ENCODE measurements around the gene CYB561A3.

Gene CYB561A3

GRCh38 chr11:61377461-61378160 is 15.9 kb upstream of the CYB561A3 start:
- TF ChIP-seq ZFP3 (CRISPR knock-in tag; IDR thresholded peaks at IDR 0.05) (no peak), CSDC2 (CRISPR knock-in tag; IDR thresholded peaks at IDR 0.05) (no peak), ISL1 (CRISPR knock-in tag; IDR thresholded peaks at IDR 0.05) (no peak), ARNTL (CRISPR knock-in tag; IDR thresholded peaks at IDR 0.05; ENCODE audit: borderline replicate concordance, low read depth) (no peak), GLIS3 (CRISPR knock-in tag; IDR thresholded peaks at IDR 0.05) (no peak), ZNF565 (CRISPR knock-in tag; conservative IDR thresholded peaks at IDR 0.05; ENCODE audit: low read depth) (no peak), OSR1 (CRISPR knock-in tag; IDR thresholded peaks at IDR 0.05) (no peak)
- no peak for ATAC-seq

DNA sequence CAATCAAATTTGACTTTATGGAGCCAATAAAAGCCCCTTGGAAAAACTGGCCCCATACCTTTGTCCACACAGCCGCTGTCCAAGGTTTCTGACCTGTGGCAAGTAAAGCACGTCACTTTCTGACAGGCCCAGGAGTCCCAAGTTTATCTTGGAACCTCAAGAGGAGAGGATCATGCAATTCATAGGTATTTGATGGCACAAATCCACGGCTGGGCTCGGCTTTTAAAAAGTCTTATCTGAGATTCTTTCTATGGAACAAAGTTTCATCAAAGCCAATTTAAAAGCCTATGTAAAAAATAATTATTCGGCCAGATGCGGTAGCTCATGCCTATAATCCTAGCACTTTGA is 14.1 kb upstream of the CYB561A3 start:
- no peak for ATAC-seq
- no peak for TF ChIP-seq CSDC2 (CRISPR knock-in tag; IDR thresholded peaks at IDR 0.05)
- TF ChIP-seq, protein P1, sequence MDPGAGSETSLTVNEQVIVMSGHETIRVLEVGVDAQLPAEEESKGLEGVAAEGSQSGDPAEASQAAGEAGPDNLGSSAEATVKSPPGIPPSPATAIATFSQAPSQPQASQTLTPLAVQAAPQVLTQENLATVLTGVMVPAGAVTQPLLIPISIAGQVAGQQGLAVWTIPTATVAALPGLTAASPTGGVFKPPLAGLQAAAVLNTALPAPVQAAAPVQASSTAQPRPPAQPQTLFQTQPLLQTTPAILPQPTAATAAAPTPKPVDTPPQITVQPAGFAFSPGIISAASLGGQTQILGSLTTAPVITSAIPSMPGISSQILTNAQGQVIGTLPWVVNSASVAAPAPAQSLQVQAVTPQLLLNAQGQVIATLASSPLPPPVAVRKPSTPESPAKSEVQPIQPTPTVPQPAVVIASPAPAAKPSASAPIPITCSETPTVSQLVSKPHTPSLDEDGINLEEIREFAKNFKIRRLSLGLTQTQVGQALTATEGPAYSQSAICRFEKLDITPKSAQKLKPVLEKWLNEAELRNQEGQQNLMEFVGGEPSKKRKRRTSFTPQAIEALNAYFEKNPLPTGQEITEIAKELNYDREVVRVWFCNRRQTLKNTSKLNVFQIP (CRISPR knock-in tag; IDR thresholded peaks at IDR 0.05; ENCODE audit: borderline replicate concordance, low read depth) = no peak
- TF ChIP-seq GLIS3 (CRISPR knock-in tag; IDR thresholded peaks at IDR 0.05) = no peak
- TF ChIP-seq, protein P2, sequence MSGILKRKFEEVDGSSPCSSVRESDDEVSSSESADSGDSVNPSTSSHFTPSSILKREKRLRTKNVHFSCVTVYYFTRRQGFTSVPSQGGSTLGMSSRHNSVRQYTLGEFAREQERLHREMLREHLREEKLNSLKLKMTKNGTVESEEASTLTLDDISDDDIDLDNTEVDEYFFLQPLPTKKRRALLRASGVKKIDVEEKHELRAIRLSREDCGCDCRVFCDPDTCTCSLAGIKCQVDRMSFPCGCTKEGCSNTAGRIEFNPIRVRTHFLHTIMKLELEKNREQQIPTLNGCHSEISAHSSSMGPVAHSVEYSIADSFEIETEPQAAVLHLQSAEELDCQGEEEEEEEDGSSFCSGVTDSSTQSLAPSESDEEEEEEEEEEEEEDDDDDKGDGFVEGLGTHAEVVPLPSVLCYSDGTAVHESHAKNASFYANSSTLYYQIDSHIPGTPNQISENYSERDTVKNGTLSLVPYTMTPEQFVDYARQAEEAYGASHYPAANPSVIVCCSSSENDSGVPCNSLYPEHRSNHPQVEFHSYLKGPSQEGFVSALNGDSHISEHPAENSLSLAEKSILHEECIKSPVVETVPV (CRISPR knock-in tag; IDR thresholded peaks at IDR 0.05) = no peak
- TF ChIP-seq SNAI2 (CRISPR knock-in tag; IDR thresholded peaks at IDR 0.05) = no peak
- no peak for TF ChIP-seq ISL1 (CRISPR knock-in tag; IDR thresholded peaks at IDR 0.05)
- no peak for TF ChIP-seq BACH2 (CRISPR knock-in tag; IDR thresholded peaks at IDR 0.05; ENCODE audit: borderline replicate concordance)
- TF ChIP-seq ZNF8 (CRISPR knock-in tag; IDR thresholded peaks at IDR 0.05) = no peak
- TF ChIP-seq TOX (CRISPR knock-in tag; IDR thresholded peaks at IDR 0.05; ENCODE audit: borderline replicate concordance) = no peak
- TF ChIP-seq, protein P3, sequence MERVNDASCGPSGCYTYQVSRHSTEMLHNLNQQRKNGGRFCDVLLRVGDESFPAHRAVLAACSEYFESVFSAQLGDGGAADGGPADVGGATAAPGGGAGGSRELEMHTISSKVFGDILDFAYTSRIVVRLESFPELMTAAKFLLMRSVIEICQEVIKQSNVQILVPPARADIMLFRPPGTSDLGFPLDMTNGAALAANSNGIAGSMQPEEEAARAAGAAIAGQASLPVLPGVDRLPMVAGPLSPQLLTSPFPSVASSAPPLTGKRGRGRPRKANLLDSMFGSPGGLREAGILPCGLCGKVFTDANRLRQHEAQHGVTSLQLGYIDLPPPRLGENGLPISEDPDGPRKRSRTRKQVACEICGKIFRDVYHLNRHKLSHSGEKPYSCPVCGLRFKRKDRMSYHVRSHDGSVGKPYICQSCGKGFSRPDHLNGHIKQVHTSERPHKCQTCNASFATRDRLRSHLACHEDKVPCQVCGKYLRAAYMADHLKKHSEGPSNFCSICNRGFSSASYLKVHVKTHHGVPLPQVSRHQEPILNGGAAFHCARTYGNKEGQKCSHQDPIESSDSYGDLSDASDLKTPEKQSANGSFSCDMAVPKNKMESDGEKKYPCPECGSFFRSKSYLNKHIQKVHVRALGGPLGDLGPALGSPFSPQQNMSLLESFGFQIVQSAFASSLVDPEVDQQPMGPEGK (CRISPR knock-in tag; IDR thresholded peaks at IDR 0.05; ENCODE audit: borderline replicate concordance) = no peak
- no peak for TF ChIP-seq PPARA (CRISPR knock-in tag; IDR thresholded peaks at IDR 0.05; ENCODE audit: borderline replicate concordance)
- no peak for TF ChIP-seq ESRRG (CRISPR knock-in tag; IDR thresholded peaks at IDR 0.05)
- TF ChIP-seq TCF4 (CRISPR knock-in tag; IDR thresholded peaks at IDR 0.05; ENCODE audit: borderline replicate concordance) = no peak
- no peak for TF ChIP-seq ZFP30 (CRISPR knock-in tag; IDR thresholded peaks at IDR 0.05)
- TF ChIP-seq ZFP3 (CRISPR knock-in tag; IDR thresholded peaks at IDR 0.05) = no peak
- no peak for TF ChIP-seq ZC3H10 (CRISPR knock-in tag; IDR thresholded peaks at IDR 0.05)

- TF ChIP-seq, protein P1 (CRISPR knock-in tag; IDR thresholded peaks at IDR 0.05; ENCODE audit: borderline replicate concordance, low read depth) = no peak
- TF ChIP-seq CREB5 (CRISPR knock-in tag; IDR thresholded peaks at IDR 0.05; ENCODE audit: low read depth) (no peak), ZNF8 (CRISPR knock-in tag; IDR thresholded peaks at IDR 0.05) (no peak), ZNF70 (CRISPR knock-in tag; IDR thresholded peaks at IDR 0.05) (no peak), SNAI2 (CRISPR knock-in tag; IDR thresholded peaks at IDR 0.05) (no peak), CSDC2 (CRISPR knock-in tag; IDR thresholded peaks at IDR 0.05) (no peak), ZFP3 (CRISPR knock-in tag; IDR thresholded peaks at IDR 0.05) (no peak), PPARA (CRISPR knock-in tag; IDR thresholded peaks at IDR 0.05; ENCODE audit: borderline replicate concordance) (no peak)
- TF ChIP-seq, protein P2 (CRISPR knock-in tag; IDR thresholded peaks at IDR 0.05) = no peak
- ATAC-seq = no peak
Measured at GRCh38 chr11:61372659-61373420, 11.2 kb upstream of the CYB561A3 start.
